ENCODE results near the gene TNFAIP2.

The TNFAIP2 gene

GRCh38 chr14:103123634-103124500, 606 bp downstream of the TNFAIP2 start:
- no peak for FAIRE-seq

GRCh38 chr14:103124501-103125001, 1.3 kb downstream of the TNFAIP2 start:
- FAIRE-seq = no peak

GRCh38 chr14:103125098-103126070, 2.1 kb downstream of the TNFAIP2 start:
- no peak for FAIRE-seq

- no peak for FAIRE-seq
Observed at GRCh38 chr14:103126088-103126872, 3.0 kb downstream of the TNFAIP2 start.

- no peak for FAIRE-seq
Observed at GRCh38 chr14:103126873-103127304, 3.6 kb downstream of the TNFAIP2 start.

GRCh38 chr14:103127356-103127755, 4.1 kb downstream of the TNFAIP2 start:
- FAIRE-seq = no peak

GRCh38 chr14:103127861-103128598, 4.8 kb downstream of the TNFAIP2 start:
- no peak for FAIRE-seq

GRCh38 chr14:103128631-103129300, 5.5 kb downstream of the TNFAIP2 start:
- no peak for FAIRE-seq

- FAIRE-seq = no peak
Observed at GRCh38 chr14:103129301-103130016, 6.2 kb downstream of the TNFAIP2 start.

GRCh38 chr14:103130017-103130764, 6.9 kb downstream of the TNFAIP2 start:
- FAIRE-seq = no peak

- no peak for FAIRE-seq
Observed at GRCh38 chr14:103130965-103131364, 7.7 kb downstream of the TNFAIP2 start.

GRCh38 chr14:103131580-103131979, 8.3 kb downstream of the TNFAIP2 start:
- FAIRE-seq = no peak

GRCh38 chr14:103132381-103133209, 9.3 kb downstream of the TNFAIP2 start:
- FAIRE-seq = no peak

- no peak for FAIRE-seq
Observed at GRCh38 chr14:103133210-103134140, 10.2 kb downstream of the TNFAIP2 start.

- no peak for FAIRE-seq
Observed at GRCh38 chr14:103134405-103134804, 11.1 kb downstream of the TNFAIP2 start.

- no peak for FAIRE-seq
Observed at GRCh38 chr14:103134919-103135318, 11.7 kb downstream of the TNFAIP2 start.
